Subcutaneous abdominal adipose tissue (tissue), 5 donors: ENCODE results near the gene HCAR2.
"Not testable (repeated sequence)": the region's sequence is repeated elsewhere in the genome, so short reads cannot be mapped to it uniquely, and the experiment has no call there.

Experiments
- H3K27ac ChIP-seq: one replicate; pipeline ENCODE4 v1.7.0; 2013; ENCODE audit warnings: low read depth, mild to moderate bottlenecking, inconsistent platforms, low read length, moderate library complexity
- H3K27me3 ChIP-seq, 5 donors: one replicate each; pipeline ENCODE4 v1.7.0; 2013; ENCODE audit warnings: low read length in 5 of 5, inconsistent platforms in 1 of 5; ENCODE audit not compliant: control insufficient read depth in 5 of 5, insufficient read depth in 4 of 5
- H3K36me3 ChIP-seq, 5 donors: one replicate each; pipeline ENCODE4 v1.7.0; 2013; ENCODE audit warnings: low read length in 5 of 5; ENCODE audit not compliant: control insufficient read depth in 5 of 5, insufficient read depth in 5 of 5
- H3K4me1 ChIP-seq, 5 donors: one replicate each; pipeline ENCODE4 v1.7.0; 2013; ENCODE audit warnings: low read length in 5 of 5, mild to moderate bottlenecking in 3 of 5, moderate library complexity in 1 of 5; ENCODE audit not compliant: control insufficient read depth in 5 of 5, insufficient read depth in 5 of 5
- H3K4me3 ChIP-seq, 5 donors: one replicate each; pipeline ENCODE4 v1.7.0; 2013; ENCODE audit warnings: low read length in 5 of 5, low read depth in 1 of 5
- H3K9ac ChIP-seq, 5 donors: one replicate each; pipeline ENCODE4 v1.7.0; 2013; ENCODE audit warnings: low read length in 5 of 5, mild to moderate bottlenecking in 4 of 5, moderate library complexity in 3 of 5
- H3K9me3 ChIP-seq, 5 donors: one replicate each; pipeline ENCODE4 v1.7.0; 2013; ENCODE audit warnings: low read length in 5 of 5; ENCODE audit not compliant: control insufficient read depth in 5 of 5
- donor health status: healthy.
- donor health status: healthy.
- donor health status: healthy.
- donor health status: healthy.
- donor health status: healthy.

The HCAR2 gene

DNA sequence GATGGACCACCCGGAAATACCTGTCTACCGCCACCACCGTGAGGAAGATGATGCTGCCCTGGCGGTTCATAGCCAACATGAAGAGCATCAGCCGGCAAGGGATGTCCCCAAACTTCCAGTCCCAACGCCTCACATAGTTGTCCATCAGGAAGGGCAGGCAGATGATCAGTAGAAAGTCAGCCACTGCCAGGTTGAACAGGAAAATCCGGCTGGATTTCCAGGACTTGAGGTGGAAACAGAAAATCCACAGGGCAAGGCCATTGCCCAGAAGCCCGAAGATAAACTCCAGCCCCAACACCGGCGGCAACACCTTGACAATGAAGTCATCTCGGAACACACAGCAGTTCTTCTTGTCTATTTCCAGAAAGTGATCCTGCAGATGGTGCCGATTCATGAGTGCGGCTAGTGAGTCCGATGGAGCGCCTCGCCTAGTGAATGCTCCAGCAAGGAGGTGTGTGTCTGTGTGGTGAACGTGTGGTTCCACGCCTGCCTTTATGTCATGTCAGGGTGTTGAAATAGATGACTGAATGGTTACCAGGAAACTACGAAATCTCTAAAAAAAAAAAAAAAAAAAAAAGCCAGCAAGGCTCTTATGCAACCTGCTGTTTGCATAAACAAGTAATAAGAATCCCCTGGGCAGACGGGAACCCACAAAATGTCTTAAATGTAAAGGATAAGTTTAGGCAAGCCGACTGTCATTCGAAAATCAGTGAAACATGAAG lies at the start of gene HCAR2:
Gene HCAR2, minus strand, starts transcription at position 468 of the 722 bp plus-strand sequence. Its CDS starts 74 bp downstream, at position 394.
- H3K27me3 ChIP-seq, H3K36me3 ChIP-seq, H3K9me3 ChIP-seq: not testable (repeated sequence)
- Histone ChIP-seq H3K4me3 (peak within 1 kb of the TSS; percentile 39 to 83 (median 66)), H3K27ac (peak within 1 kb of the TSS; percentile 87), H3K9ac (peak within 1 kb of the TSS in 2 of 5 donors; percentile 71 to 82), H3K4me1 (peaks cover 0 to 26% (median 10%) of the 10 kb centered on the region in 5 donors)

DNA sequence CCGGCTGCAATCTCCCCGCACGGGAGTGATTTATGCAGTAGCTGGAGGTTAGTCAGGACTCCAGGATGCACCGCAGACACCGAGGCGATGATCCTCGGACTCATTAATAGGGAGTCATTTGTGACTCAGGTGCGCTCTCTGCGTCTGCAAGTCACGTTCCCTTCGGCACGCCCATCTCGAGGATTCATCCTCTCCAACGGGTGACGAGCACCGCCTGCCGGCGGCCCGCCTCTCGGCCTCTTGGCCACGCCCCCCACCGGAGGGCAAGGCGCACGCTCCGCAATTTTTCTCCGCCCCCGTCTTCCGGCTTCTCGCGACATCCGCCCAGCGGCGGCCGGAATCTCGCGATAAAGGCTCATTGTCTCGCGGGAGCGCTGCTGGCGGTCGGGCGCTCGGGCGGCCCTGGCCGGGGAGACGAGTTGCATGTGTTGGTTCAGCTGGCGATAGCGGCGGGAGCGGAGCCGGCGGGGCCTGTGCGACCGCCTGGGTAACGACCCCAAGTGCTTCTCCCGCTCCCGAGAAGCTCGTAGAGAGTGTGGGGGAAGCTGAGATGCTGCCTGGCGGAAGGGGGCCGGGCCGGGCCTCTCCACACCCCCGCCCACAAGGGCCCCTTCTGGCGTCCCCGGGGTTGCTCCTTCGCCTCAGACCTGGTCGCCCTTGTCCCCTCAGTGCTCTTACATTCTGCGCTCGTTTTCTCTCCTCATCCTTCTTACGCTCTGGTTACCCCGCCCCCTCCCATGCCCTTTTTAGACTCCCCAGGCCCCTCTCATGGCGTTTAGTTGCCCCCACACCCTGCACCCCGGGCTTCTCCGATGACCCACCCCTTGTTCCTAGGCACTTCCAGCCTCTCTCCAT lies 49.5 kb upstream of the HCAR2 start, which contains the start of gene DENR:
Gene DENR, plus strand, starts transcription at position 361 of the 855 bp plus-strand sequence. CDS start 878 bp downstream, outside the sequence.
- peaks cover 6 to 18% (median 15%) of the 10 kb centered on the region in 5 donors for H3K4me1 ChIP-seq
- no peaks in the 10 kb centered on the region for H3K9me3 ChIP-seq
- peak within 1 kb of the TSS; percentile 84 to 99 (median 98) for H3K9ac ChIP-seq
- peaks cover 14 to 28% (median 23%) of the 10 kb centered on the region in 5 donors for H3K36me3 ChIP-seq
- no peaks in the 10 kb centered on the region for H3K27me3 ChIP-seq
- H3K27ac ChIP-seq = peak within 1 kb of the TSS; percentile 74
- peak within 1 kb of the TSS; percentile 68 to 97 (median 89) for H3K4me3 ChIP-seq

DNA sequence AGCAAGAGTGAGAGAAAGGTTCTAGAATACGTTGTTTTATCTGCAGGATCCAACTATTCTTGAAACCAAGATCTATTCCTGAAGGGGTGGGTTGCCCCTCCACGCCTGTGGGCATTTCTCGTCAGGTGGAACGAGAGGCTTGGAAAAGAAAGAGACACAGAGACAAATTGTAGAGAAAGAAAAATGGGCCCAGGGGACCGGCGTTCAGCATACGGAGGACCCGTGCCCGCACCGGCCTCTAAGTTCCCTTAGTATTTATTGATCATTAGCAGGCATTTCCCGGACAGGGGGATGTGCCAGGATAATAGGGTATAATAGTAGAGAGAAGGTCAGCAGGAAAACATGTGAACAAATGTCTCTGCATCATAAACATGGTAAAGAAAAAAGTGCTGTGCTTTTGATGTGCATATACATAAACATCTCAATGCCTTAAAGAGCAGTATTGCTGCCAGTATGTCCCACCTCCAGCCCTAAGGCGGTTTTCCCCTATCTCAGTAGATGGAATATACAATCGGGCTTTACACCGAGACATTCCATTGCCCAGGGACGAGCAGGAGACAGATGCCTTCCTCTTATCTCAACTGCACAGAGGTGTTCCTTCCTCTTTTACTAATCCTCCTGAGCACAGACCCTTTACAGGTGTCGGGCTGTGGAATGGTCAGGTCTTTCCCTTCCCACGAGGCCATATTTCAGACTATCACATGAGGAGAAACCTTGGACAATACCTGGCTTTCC lies 47.8 kb upstream of the HCAR2 start:
- H3K27me3 ChIP-seq, H3K9me3 ChIP-seq, H3K9ac ChIP-seq, H3K4me3 ChIP-seq, H3K27ac ChIP-seq: not testable (repeated sequence)
- Histone ChIP-seq H3K4me1 (peaks cover 6 to 18% (median 15%) of the 10 kb centered on the region in 5 donors), H3K36me3 (peaks cover 4 to 13% (median 8%) of the 10 kb centered on the region in 5 donors)

DNA sequence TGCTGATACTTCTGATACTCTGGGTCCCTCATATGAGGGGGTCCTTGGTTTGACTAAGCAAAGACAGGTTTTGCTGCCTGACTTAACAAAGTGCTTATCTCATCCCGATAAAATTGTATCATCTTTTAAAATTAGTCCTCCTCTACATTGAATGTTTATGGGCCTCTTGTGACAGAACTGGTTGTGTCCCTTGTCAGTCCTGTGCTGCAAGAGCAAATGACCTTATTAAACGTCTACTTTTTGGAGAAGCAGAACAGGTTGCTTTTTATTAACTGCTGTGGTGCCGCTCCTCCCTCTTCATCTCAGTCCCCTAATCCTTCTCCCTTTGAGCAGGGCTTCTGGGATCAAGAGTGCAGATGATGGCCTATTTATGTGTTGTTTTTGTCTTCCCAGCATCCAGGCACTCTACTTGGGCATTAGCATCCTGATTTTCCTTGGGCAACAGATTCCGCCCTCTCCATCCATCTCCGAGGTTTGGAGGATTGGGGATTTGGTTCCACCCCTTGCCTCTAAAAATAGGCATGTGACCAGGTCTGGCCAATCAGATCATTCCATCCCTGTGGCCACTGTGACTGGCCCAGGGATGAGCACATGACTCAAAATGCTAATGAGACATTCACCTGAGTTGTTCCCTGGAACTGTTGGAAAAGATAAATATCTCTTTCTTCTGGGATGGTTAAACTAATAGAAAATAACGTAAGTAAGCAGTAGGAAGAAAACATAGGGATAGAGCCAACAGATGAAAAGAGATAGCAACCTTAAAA lies 46.6 kb upstream of the HCAR2 start:
- H3K27ac ChIP-seq = no peak overlapping the region
- no peak overlapping the region for H3K9ac ChIP-seq
- H3K4me1 ChIP-seq = peaks cover 6 to 18% (median 15%) of the 10 kb centered on the region in 5 donors
- no peak overlapping the region for H3K4me3 ChIP-seq
- H3K36me3 ChIP-seq = peaks cover 0 to 8% (median 3%) of the 10 kb centered on the region in 5 donors
- H3K27me3 ChIP-seq = no peaks in the 10 kb centered on the region
- no peaks in the 10 kb centered on the region for H3K9me3 ChIP-seq

DNA sequence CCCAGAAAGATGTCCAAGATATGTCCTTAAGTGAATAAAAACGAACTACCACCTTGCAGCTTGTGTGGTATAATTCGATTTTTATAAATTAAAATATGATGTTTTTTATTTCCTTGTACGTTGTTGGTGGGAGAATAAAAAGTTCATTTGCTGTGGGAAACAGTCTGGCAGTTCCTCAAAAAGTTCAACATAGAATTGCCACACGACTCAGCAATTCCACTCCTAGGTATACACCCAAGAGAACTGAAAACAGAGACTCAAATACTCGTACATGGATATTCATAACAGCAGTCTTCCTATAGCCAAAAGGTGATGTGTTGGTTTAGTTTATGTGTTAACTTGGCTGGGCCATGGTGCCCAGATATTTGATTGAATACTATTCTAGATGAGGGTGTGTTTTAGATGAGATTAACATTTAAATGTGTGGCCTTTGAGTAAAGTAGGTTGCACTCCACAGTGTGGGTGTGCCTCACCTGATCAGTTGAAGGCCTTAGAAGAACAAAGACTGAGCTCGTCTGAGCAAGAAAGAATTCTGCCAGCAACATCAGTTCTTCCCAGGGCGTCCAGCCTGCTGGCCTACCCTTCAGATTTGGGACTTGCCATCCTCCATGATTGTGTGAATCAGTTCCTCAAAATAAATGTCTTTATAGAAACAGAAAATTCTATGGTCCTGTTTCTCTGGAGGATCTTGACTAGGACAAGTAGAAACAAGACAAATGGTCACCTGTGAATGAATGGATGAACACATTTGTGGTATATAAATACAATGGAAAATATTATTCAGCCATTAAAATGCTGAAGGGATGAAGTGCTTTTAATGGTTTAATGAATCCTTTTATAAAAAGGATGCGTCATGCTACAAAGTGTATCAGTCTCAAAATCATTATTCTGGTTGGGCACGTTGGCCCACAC lies 44.3 kb upstream of the HCAR2 start:
- Histone ChIP-seq H3K4me3 (no peak overlapping the region), H3K4me1 (peaks cover 0 to 9% (median 6%) of the 10 kb centered on the region in 5 donors), H3K9ac (no peak overlapping the region), H3K27ac (no peak overlapping the region), H3K27me3 (no peaks in the 10 kb centered on the region), H3K36me3 (no peaks in the 10 kb centered on the region), H3K9me3 (peaks cover 0 to 2% (median 0%) of the 10 kb centered on the region in 5 donors)

DNA sequence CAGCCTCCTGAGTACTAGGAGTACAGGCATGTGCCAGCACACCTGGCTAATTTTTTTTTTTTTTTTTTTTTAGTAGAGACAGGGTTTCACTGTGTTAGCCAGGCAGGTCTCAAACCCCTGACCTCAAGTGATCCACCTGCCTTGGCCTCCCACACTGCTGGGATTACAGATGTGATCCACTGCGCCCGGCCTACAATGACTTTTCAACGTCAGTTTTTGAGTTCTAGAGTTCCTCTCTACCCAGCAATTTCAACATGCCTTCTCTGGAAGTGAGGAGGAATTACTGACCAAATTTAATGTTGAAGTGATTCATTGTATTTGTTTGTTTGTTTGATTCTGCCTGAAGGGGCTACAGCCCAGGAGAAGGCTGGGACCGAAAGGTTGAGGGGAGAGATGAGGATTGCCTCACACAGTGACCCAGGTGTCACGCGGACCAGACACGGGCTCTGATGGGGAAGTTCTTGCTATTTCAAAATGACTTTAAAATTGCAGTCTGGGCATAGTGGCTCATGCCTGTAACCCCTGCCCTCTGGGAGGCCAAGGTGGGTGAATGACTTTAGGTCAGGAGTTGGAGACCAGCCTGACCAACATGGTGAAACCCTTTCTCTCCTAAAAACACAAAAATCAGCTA lies 40.9 kb upstream of the HCAR2 start:
- Histone ChIP-seq H3K36me3 (no peaks in the 10 kb centered on the region), H3K27me3 (no peaks in the 10 kb centered on the region), H3K4me1 (peaks cover 0 to 6% (median 0%) of the 10 kb centered on the region in 5 donors), H3K9ac (no peak overlapping the region), H3K4me3 (no peak overlapping the region), H3K27ac (no peak overlapping the region), H3K9me3 (peaks cover 0 to 2% (median 0%) of the 10 kb centered on the region in 5 donors)

DNA sequence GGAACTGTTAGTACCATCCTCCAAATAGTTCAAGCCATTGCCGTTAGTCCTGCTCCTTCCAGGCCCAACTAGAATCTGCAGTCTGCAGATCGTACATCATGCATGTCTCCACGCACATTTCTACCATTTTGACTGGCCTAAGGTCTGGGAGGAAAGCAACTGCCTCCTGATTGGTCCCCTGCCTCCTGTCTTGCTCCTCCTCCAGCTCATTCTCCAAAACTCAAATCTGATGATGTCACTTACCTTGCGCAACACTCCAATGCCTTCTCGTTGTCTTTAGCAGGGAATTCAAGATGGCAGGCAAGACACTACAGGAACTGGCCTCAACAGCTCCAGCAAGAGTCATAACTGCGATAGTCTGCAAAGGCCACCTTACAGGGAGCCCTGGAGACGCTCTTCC lies 37.2 kb upstream of the HCAR2 start:
- Histone ChIP-seq H3K27me3 (no peaks in the 10 kb centered on the region), H3K27ac (no peak overlapping the region), H3K9me3 (peaks cover 0 to 2% (median 0%) of the 10 kb centered on the region in 5 donors), H3K4me3 (no peak overlapping the region), H3K36me3 (no peaks in the 10 kb centered on the region), H3K9ac (no peak overlapping the region), H3K4me1 (peaks cover 0 to 6% (median 0%) of the 10 kb centered on the region in 5 donors)

DNA sequence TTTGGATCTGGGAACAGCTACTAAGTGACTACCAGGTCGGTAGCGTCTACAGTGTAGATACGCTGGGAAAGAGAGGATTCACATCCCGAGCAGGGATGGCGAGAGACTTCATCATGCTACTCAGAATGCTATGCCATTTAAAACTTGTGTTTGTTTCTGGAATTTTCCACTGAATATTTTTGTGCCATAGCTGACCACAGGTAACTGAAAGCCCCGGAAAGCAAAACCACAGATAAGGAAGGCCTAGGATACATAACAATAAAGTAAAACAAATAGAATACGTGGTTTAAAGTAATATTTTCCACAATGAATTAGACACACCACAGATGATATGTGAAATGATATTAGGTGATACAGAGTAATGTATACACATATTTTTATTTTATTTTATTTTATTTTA lies 35.4 kb upstream of the HCAR2 start:
- no peaks in the 10 kb centered on the region for H3K27me3 ChIP-seq
- no peak overlapping the region for H3K9ac ChIP-seq
- H3K4me3 ChIP-seq = no peak overlapping the region
- H3K36me3 ChIP-seq = no peaks in the 10 kb centered on the region
- no peak overlapping the region for H3K27ac ChIP-seq
- peaks cover 0 to 6% (median 0%) of the 10 kb centered on the region in 5 donors for H3K4me1 ChIP-seq
- peaks cover 0 to 2% (median 0%) of the 10 kb centered on the region in 5 donors for H3K9me3 ChIP-seq
